ENCODE data around the gene DDX1. TPM values are rescaled to one million over a fixed set of nuclear protein-coding genes. Genes with fewer than 3 reads are reported as not detected.

DDX1 gene
- total RNA-seq, 1 experiment from 2014 or later: 106 TPM

DNA sequence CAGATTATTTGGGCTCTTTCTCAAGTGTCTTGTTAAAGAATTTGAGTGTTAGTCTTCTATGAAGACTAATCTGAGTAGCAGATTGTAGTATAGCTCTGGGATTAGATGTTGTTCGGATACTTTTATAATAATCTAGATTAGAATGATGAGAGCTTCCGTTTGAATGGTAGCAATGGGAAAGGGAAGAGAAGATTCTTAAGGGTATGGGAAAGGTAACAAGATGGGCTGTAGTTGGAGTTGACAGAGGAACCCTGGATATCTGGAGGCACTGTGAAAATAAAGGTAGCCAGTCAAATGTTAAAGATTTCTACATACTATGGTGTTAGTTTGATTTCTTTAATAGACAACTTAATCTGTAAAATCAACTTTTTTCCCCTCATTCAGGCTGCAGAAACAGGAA lies 4.7 kb downstream of the DDX1 start:
- H3K27me3 Mint-ChIP-seq (ENCODE audit: unreplicated experiment): no peaks in the 10 kb centered on the region
- H3K4me1 Mint-ChIP-seq (ENCODE audit: low read depth, unreplicated experiment): peaks cover 2% of the 10 kb centered on the region
- H3K27ac Mint-ChIP-seq (ENCODE audit: unreplicated experiment): no peak overlapping the region
- intact Hi-C loops (cut with micrococcal nuclease; ENCODE audit: unreplicated experiment): no loop called here
- no peak overlapping the region for H3K4me3 Mint-ChIP-seq (ENCODE audit: low read depth, unreplicated experiment)
- CTCF ChIA-PET: no interaction called here
- DNase-seq: no peak
- no peaks in the 10 kb centered on the region for H3K9me3 Mint-ChIP-seq (ENCODE audit: low read depth, unreplicated experiment)
- BruUV-seq (replicated peaks): no TSS peak
- H3K36me3 Mint-ChIP-seq (ENCODE audit: insufficient read depth, unreplicated experiment): peaks cover 60% of the 10 kb centered on the region
- TF ChIP-seq, protein P1, sequence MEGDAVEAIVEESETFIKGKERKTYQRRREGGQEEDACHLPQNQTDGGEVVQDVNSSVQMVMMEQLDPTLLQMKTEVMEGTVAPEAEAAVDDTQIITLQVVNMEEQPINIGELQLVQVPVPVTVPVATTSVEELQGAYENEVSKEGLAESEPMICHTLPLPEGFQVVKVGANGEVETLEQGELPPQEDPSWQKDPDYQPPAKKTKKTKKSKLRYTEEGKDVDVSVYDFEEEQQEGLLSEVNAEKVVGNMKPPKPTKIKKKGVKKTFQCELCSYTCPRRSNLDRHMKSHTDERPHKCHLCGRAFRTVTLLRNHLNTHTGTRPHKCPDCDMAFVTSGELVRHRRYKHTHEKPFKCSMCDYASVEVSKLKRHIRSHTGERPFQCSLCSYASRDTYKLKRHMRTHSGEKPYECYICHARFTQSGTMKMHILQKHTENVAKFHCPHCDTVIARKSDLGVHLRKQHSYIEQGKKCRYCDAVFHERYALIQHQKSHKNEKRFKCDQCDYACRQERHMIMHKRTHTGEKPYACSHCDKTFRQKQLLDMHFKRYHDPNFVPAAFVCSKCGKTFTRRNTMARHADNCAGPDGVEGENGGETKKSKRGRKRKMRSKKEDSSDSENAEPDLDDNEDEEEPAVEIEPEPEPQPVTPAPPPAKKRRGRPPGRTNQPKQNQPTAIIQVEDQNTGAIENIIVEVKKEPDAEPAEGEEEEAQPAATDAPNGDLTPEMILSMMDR (IDR thresholded peaks at IDR 0.05; ENCODE audit: unreplicated experiment): no peak

DNA sequence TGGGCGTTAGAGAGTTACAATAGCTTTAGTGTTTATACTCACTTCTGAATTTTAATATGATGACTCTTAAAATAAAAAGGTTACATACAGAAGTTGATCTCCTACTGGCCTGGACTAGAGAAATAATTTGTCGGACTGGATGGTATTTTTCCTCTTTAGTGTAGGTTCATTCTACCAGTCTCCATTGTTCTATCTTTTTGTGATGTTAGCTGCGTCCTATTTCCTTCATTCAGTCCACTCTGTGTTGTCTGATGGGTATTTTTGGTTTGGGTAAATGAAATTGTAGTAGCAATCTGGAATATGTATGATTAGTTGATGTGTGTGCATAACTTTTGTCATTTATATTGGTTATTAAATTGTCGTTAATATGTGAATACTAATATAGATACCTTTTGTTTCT lies 5.3 kb downstream of the DDX1 start:
- Mint-ChIP-seq H3K27ac (ENCODE audit: unreplicated experiment) (no peak overlapping the region), H3K9me3 (ENCODE audit: low read depth, unreplicated experiment) (no peaks in the 10 kb centered on the region), H3K36me3 (ENCODE audit: insufficient read depth, unreplicated experiment) (peaks cover 54% of the 10 kb centered on the region), H3K27me3 (ENCODE audit: unreplicated experiment) (no peaks in the 10 kb centered on the region), H3K4me1 (ENCODE audit: low read depth, unreplicated experiment) (no peaks in the 10 kb centered on the region), H3K4me3 (ENCODE audit: low read depth, unreplicated experiment) (no peak overlapping the region)
- CTCF ChIA-PET: no interaction called here
- DNase-seq: no peak
- intact Hi-C loops (cut with micrococcal nuclease; ENCODE audit: unreplicated experiment): no loop called here
- TF ChIP-seq, protein P1 (IDR thresholded peaks at IDR 0.05; ENCODE audit: unreplicated experiment): no peak
- no TSS peak for BruUV-seq (replicated peaks)

DNA sequence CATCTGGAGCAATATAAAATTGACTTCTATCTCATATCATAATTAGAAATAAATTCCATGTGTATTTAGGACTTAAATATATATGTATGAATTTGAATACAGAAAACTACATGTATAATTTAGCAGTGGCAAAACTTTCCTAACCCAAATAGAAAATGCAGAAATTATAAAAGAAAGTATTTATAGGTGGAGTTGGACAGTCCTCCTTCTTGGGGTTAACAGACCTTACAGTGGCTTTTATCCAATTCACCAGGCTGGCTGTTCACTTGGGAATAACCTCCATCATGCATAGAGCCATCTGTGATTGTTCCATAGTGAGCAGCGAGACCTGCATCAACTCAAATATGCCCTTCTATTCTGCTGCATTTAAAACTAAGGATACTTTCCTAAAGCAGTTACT lies 8.3 kb downstream of the DDX1 start:
- intact Hi-C loops (cut with micrococcal nuclease; ENCODE audit: unreplicated experiment): no loop called here
- no peak for DNase-seq
- TF ChIP-seq, protein P1 (IDR thresholded peaks at IDR 0.05; ENCODE audit: unreplicated experiment): no peak
- H3K27ac Mint-ChIP-seq (ENCODE audit: unreplicated experiment): no peak overlapping the region
- no peaks in the 10 kb centered on the region for H3K27me3 Mint-ChIP-seq (ENCODE audit: unreplicated experiment)
- H3K9me3 Mint-ChIP-seq (ENCODE audit: low read depth, unreplicated experiment): no peaks in the 10 kb centered on the region
- BruUV-seq (replicated peaks): no TSS peak
- H3K4me3 Mint-ChIP-seq (ENCODE audit: low read depth, unreplicated experiment): no peak overlapping the region
- H3K36me3 Mint-ChIP-seq (ENCODE audit: insufficient read depth, unreplicated experiment): peaks cover 69% of the 10 kb centered on the region
- CTCF ChIA-PET: interaction anchor here (0.6 kb wide), 1 partner anchor 990 kb away, joined by 3 read pairs; no protein-coding TSS in a partner anchor
- no peaks in the 10 kb centered on the region for H3K4me1 Mint-ChIP-seq (ENCODE audit: low read depth, unreplicated experiment)

- TF ChIP-seq, protein P1 (IDR thresholded peaks at IDR 0.05; ENCODE audit: unreplicated experiment): no peak
- intact Hi-C loops (cut with micrococcal nuclease; ENCODE audit: unreplicated experiment): no loop called here
- Mint-ChIP-seq H3K27ac (ENCODE audit: unreplicated experiment) (no peak overlapping the region), H3K4me1 (ENCODE audit: low read depth, unreplicated experiment) (no peaks in the 10 kb centered on the region), H3K27me3 (ENCODE audit: unreplicated experiment) (no peaks in the 10 kb centered on the region), H3K4me3 (ENCODE audit: low read depth, unreplicated experiment) (no peak overlapping the region), H3K9me3 (ENCODE audit: low read depth, unreplicated experiment) (no peaks in the 10 kb centered on the region), H3K36me3 (ENCODE audit: insufficient read depth, unreplicated experiment) (peaks cover 63% of the 10 kb centered on the region)
- DNase-seq: no peak
- CTCF ChIA-PET: no interaction called here
- no TSS peak for BruUV-seq (replicated peaks)
Measured at GRCh38 chr2:15601681-15602080, 10.0 kb downstream of the DDX1 start.

All from Calu3 (cell line).